ENCODE measurements around the gene ZNF511.

Gene ZNF511

DNA sequence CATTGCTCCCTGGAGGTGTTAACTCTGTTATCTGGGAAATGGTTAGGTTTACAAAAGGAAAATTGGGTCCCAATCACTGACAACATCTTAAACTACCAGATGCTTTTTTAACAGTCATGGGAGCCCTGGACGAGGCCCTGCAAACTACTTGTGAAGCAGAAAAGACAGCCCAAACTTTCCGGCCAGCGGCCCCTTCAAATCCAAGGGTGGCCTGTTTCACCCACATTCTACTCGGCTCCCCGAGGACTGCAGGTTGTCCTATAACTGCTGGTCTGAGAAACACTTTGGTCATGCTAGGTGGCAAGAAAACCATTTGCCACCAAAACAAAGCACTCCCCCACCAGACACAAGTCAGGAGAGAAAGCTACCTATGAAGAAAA lies 2.6 kb upstream of the ZNF511 start:
- H3K4me2 ChIP-seq (ENCODE audit: low read depth, low read length) = no peak overlapping the region

GRCh38 chr10:133306941-133307379 lies 1.8 kb upstream of the ZNF511 start:
- Histone ChIP-seq H3K36me3 (replicated peaks; ENCODE audit: insufficient read depth, low read length) (no peaks in the 10 kb centered on the region), H3K9ac (ENCODE audit: low read length) (no peak overlapping the region), H3K79me2 (ENCODE audit: low read length) (peaks cover 61% of the 10 kb centered on the region), H3K4me1 (ENCODE audit: low read length) (peaks cover 10% of the 10 kb centered on the region), H2AFZ (ENCODE audit: low read length) (no peak overlapping the region), H4K20me1 (ENCODE audit: insufficient read depth, low read length) (no peaks in the 10 kb centered on the region), H3F3A (ENCODE audit: insufficient read depth, low read length) (peaks cover 6% of the 10 kb centered on the region; the same call in 1 of the 2 replicates), H3K9me3 (replicated peaks; ENCODE audit: insufficient read depth, low read length) (no peaks in the 10 kb centered on the region), H3K27ac (ENCODE audit: low read length) (no peak overlapping the region), H3K4me3 (ENCODE audit: low read length) (no peak overlapping the region), H3K27me3 (replicated peaks; ENCODE audit: insufficient read depth, low read length) (no peaks in the 10 kb centered on the region), H3K4me2 (ENCODE audit: low read depth, low read length) (peak overlapping the region; percentile 93; the same call in 1 of the 2 replicates), H3K9me2 (replicated peaks; ENCODE audit: insufficient read depth, low read length) (no peaks in the 10 kb centered on the region)
- TF ChIP-seq EZH2 (optimal IDR thresholded peaks at IDR 0.05; ENCODE audit: low read depth, low read length) = no peak
- no peak for DNase-seq

More for the DNA sequence above, 2.6 kb upstream of the ZNF511 start:
- H3K9me2 ChIP-seq (replicated peaks; ENCODE audit: insufficient read depth, low read length) = no peaks in the 10 kb centered on the region
- H3F3A ChIP-seq (ENCODE audit: insufficient read depth, low read length) = peaks cover 6% of the 10 kb centered on the region; the same call in 1 of the 2 replicates
- no peak for DNase-seq
- H3K9ac ChIP-seq (ENCODE audit: low read length) = no peak overlapping the region
- H3K27me3 ChIP-seq (replicated peaks; ENCODE audit: insufficient read depth, low read length) = no peaks in the 10 kb centered on the region
- no peaks in the 10 kb centered on the region for H3K9me3 ChIP-seq (replicated peaks; ENCODE audit: insufficient read depth, low read length)
- H3K27ac ChIP-seq (ENCODE audit: low read length) = no peak overlapping the region
- H3K36me3 ChIP-seq (replicated peaks; ENCODE audit: insufficient read depth, low read length) = no peaks in the 10 kb centered on the region
- no peak overlapping the region for H2AFZ ChIP-seq (ENCODE audit: low read length)
- H3K4me1 ChIP-seq (ENCODE audit: low read length) = peaks cover 10% of the 10 kb centered on the region
- H3K4me3 ChIP-seq (ENCODE audit: low read length) = no peak overlapping the region
- TF ChIP-seq EZH2phosphoT487 (IDR thresholded peaks at IDR 0.05; ENCODE audit: low read length) (no peak), EZH2 (optimal IDR thresholded peaks at IDR 0.05; ENCODE audit: low read depth, low read length) (no peak)
- TF ChIP-seq, protein P1, sequence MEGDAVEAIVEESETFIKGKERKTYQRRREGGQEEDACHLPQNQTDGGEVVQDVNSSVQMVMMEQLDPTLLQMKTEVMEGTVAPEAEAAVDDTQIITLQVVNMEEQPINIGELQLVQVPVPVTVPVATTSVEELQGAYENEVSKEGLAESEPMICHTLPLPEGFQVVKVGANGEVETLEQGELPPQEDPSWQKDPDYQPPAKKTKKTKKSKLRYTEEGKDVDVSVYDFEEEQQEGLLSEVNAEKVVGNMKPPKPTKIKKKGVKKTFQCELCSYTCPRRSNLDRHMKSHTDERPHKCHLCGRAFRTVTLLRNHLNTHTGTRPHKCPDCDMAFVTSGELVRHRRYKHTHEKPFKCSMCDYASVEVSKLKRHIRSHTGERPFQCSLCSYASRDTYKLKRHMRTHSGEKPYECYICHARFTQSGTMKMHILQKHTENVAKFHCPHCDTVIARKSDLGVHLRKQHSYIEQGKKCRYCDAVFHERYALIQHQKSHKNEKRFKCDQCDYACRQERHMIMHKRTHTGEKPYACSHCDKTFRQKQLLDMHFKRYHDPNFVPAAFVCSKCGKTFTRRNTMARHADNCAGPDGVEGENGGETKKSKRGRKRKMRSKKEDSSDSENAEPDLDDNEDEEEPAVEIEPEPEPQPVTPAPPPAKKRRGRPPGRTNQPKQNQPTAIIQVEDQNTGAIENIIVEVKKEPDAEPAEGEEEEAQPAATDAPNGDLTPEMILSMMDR (IDR thresholded peaks at IDR 0.05; ENCODE audit: low read length) = no peak
- peaks cover 61% of the 10 kb centered on the region for H3K79me2 ChIP-seq (ENCODE audit: low read length)
- H4K20me1 ChIP-seq (ENCODE audit: insufficient read depth, low read length) = no peaks in the 10 kb centered on the region

- no peaks in the 10 kb centered on the region for H3K9me2 ChIP-seq (replicated peaks; ENCODE audit: insufficient read depth, low read length)
- peaks cover 55% of the 10 kb centered on the region for H3K79me2 ChIP-seq (ENCODE audit: low read length)
- H3K9ac ChIP-seq (ENCODE audit: low read length) = peak overlapping the region; percentile 96
- H2AFZ ChIP-seq (ENCODE audit: low read length) = peak overlapping the region; percentile 50
- no peaks in the 10 kb centered on the region for H3K9me3 ChIP-seq (replicated peaks; ENCODE audit: insufficient read depth, low read length)
- peaks cover 10% of the 10 kb centered on the region for H3K4me1 ChIP-seq (ENCODE audit: low read length)
- no peaks in the 10 kb centered on the region for H4K20me1 ChIP-seq (ENCODE audit: insufficient read depth, low read length)
- DNase-seq = peak; percentile 92
- no peaks in the 10 kb centered on the region for H3K36me3 ChIP-seq (replicated peaks; ENCODE audit: insufficient read depth, low read length)
- H3K4me3 ChIP-seq (ENCODE audit: low read length) = peak overlapping the region; percentile 90
- H3K27ac ChIP-seq (ENCODE audit: low read length) = peak overlapping the region; percentile 82
- no peaks in the 10 kb centered on the region for H3K27me3 ChIP-seq (replicated peaks; ENCODE audit: insufficient read depth, low read length)
- peaks cover 6% of the 10 kb centered on the region; the same call in 1 of the 2 replicates for H3F3A ChIP-seq (ENCODE audit: insufficient read depth, low read length)
- H3K4me2 ChIP-seq (ENCODE audit: low read depth, low read length) = peak overlapping the region; percentile 93
- TF ChIP-seq, protein P1 (IDR thresholded peaks at IDR 0.05; ENCODE audit: low read length) = peak; percentile 88
- no peak for TF ChIP-seq EZH2 (optimal IDR thresholded peaks at IDR 0.05; ENCODE audit: low read depth, low read length)
Measured at GRCh38 chr10:133307776-133308420, 816 bp upstream of the ZNF511 start.
